Fibroblast of lung (primary cell): ENCODE data around the gene DDB1. TPM values are rescaled to one million over a fixed set of nuclear protein-coding genes. Genes with fewer than 3 reads are reported as not detected.

Experiments used
- DNase-seq, 2 donors: peaks; one replicate each; pipeline versions ENCODE4 v3.0.0 to v3.0.0-alpha.2; 2010; ENCODE audit warnings: low read depth in 2 of 2
- H2AFZ ChIP-seq: 2 replicates; pipeline ENCODE4 v1.5.1; 2012; ENCODE audit warnings: low read length, control low read depth, inconsistent platforms
- H3K27ac ChIP-seq: 2 replicates; pipeline ENCODE4 v1.5.1; 2011; ENCODE audit warnings: low read length, control low read depth; ENCODE audit not compliant: insufficient read depth
- H3K27me3 ChIP-seq: 2 replicates; pipeline ENCODE4 v1.5.1; 2011; ENCODE audit warnings: mild to moderate bottlenecking, low read length; ENCODE audit not compliant: control insufficient read depth, insufficient read depth
- H3K36me3 ChIP-seq: 2 replicates; pipeline ENCODE4 v1.5.1; 2011; ENCODE audit warnings: low read length; ENCODE audit not compliant: control insufficient read depth, insufficient read depth
- H3K4me1 ChIP-seq: 2 replicates; pipeline ENCODE4 v1.5.1; 2011; ENCODE audit warnings: low read length; ENCODE audit not compliant: control insufficient read depth, insufficient read depth; ENCODE audit errors: extremely low read depth
- H3K4me2 ChIP-seq: 2 replicates; pipeline ENCODE4 v1.5.1; 2011; ENCODE audit warnings: low read length, control low read depth; ENCODE audit not compliant: insufficient read depth; ENCODE audit errors: extremely low read depth
- H3K4me3 ChIP-seq, 4 experiments: fragments of 200-600 bp in 1 of 4; sonication (generic) in 1 of 4; replicated peaks in 1 of 4; 2 replicates each; pipeline ENCODE4 v1.5.1; 2011 to 2016; ENCODE audit warnings: low read length in 4 of 4, low read depth in 3 of 4, mild to moderate bottlenecking in 3 of 4, control low read depth in 2 of 4, inconsistent platforms in 1 of 4, mixed read lengths in 1 of 4; ENCODE audit not compliant: insufficient read depth in 1 of 4; ENCODE audit errors: control extremely low read depth in 1 of 4
- H3K79me2 ChIP-seq: 2 replicates; pipeline ENCODE4 v1.5.1; 2012; ENCODE audit warnings: mild to moderate bottlenecking, low read length, inconsistent platforms; ENCODE audit not compliant: control insufficient read depth, insufficient read depth
- H3K9ac ChIP-seq: 2 replicates; pipeline ENCODE4 v1.5.1; 2011; ENCODE audit warnings: mild to moderate bottlenecking, low read length, control low read depth; ENCODE audit not compliant: insufficient read depth
- H3K9me3 ChIP-seq: 2 replicates; pipeline ENCODE4 v1.5.1; 2012; ENCODE audit warnings: low read depth, low read length; ENCODE audit not compliant: control insufficient read depth, insufficient read depth
- H4K20me1 ChIP-seq: 2 replicates; pipeline ENCODE4 v1.5.1; 2011; ENCODE audit warnings: low read length; ENCODE audit not compliant: control insufficient read depth, insufficient read depth; ENCODE audit errors: extremely low read depth
- EZH2 ChIP-seq: IDR thresholded peaks from 2 replicates; pipeline ENCODE4 v1.5.1; 2012; ENCODE audit warnings: low read length, control low read depth, mild to moderate bottlenecking; ENCODE audit errors: missing control alignments
- polyA plus RNA-seq, 2 donors: library from polyadenylated mRNA; depleted of rRNA in 1 of 2; stranded (reverse) in 1 of 2; unstranded in 1 of 2; fragments of >200 nt; gene quantifications; 2 replicates each; pipeline ENCODE4 v1.2.1, GENCODE V29; 2011 to 2012; ENCODE audit warnings: missing spikeins in 1 of 2
- total RNA-seq: library from RNA; depleted of rRNA; stranded (reverse); fragments of >200 nt; gene quantifications from 2 replicates; pipeline ENCODE4 v1.2.1, GENCODE V29; 2014
- TF ChIP-seq, protein P1 (sequence below), 2 donors: IDR thresholded peaks in 1 of 2; conservative IDR thresholded peaks in 1 of 2; 1 replicate in 1 of 2; 2 replicates in 1 of 2; pipeline ENCODE4 v1.5.1; 2011 to 2012; ENCODE audit warnings: low read length in 2 of 2, control low read depth in 1 of 2, inconsistent platforms in 1 of 2, low read depth in 1 of 2, mild to moderate bottlenecking in 1 of 2

The DDB1 gene
- total and polyA plus RNA-seq, 2 donors (not counting 1 experiment from before 2014, with no cell fraction given) = 282 to 298 TPM

DNA sequence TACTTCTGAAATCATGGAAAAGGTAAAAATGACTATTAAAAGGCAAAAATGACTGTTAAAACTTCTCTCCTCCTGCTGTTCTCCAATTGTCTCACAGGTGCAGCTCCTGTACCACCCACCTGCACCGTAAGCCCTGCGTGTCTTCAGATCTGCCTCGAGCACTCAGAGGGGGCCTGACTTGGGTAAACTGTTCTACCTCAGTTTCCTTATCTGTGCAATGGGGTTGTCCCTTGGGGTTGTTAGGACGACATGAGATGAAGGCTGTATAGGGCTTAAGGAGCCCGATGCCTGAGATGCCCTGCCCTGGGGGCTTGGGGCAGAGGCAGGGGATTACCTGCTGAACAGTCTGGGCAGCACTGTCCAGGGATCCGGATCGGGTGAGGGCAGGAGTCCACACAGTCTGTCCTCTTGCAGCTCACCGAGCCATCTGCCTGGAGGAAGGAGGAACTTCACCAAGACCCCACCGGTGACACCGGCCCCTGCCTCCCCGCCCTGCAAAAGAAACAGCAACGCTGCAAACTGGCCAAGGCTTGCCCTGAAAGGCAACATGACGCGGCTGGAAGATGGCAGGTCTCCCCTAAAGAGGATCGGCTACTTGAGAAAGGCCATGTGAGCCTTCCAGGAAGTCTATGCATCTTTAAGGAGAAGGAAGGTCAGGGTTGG, 64.2 kb downstream of the DDB1 start:
- Histone ChIP-seq H3K27me3 (no peaks in the 10 kb centered on the region), H3K79me2 (no peaks in the 10 kb centered on the region), H3K9ac (no peak overlapping the region), H3K4me3 (no peak overlapping the region), H4K20me1 (no peaks in the 10 kb centered on the region), H3K27ac (no peak overlapping the region), H3K4me1 (no peaks in the 10 kb centered on the region), H3K9me3 (no peaks in the 10 kb centered on the region), H3K4me2 (no peak overlapping the region), H3K36me3 (no peaks in the 10 kb centered on the region), H2AFZ (no peak overlapping the region)
- TF ChIP-seq, protein P1, sequence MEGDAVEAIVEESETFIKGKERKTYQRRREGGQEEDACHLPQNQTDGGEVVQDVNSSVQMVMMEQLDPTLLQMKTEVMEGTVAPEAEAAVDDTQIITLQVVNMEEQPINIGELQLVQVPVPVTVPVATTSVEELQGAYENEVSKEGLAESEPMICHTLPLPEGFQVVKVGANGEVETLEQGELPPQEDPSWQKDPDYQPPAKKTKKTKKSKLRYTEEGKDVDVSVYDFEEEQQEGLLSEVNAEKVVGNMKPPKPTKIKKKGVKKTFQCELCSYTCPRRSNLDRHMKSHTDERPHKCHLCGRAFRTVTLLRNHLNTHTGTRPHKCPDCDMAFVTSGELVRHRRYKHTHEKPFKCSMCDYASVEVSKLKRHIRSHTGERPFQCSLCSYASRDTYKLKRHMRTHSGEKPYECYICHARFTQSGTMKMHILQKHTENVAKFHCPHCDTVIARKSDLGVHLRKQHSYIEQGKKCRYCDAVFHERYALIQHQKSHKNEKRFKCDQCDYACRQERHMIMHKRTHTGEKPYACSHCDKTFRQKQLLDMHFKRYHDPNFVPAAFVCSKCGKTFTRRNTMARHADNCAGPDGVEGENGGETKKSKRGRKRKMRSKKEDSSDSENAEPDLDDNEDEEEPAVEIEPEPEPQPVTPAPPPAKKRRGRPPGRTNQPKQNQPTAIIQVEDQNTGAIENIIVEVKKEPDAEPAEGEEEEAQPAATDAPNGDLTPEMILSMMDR (conservative IDR thresholded peaks at IDR 0.05 in 1 of 2, IDR thresholded peaks at IDR 0.05 in 1 of 2; ENCODE audit: low read depth in 1 of 2, low read length in 2 of 2) = no peak
- no peak for TF ChIP-seq EZH2
- DNase-seq = no peak

DNA sequence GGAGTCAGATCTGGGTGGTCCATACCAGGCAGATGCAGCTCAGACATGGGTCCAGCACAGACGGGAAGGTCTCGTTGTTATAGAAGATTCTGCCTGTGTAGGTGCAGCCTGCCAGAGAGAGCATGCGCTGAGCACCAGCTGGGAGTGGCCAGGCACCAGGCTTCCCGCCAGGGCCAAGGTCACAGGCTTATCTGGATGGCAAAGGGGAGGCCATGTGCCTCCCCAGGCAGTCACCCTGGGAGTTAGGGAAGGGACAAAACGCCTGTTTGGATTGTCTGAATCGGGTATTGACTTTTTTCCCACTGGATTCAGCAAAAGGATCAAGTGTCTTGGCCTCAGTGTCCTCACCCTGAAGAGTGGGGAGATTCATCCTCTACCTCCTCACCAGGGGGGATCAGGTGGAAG, 65.5 kb downstream of the DDB1 start:
- no peaks in the 10 kb centered on the region for H3K36me3 ChIP-seq
- no peak overlapping the region for H3K9ac ChIP-seq
- H3K27me3 ChIP-seq = no peaks in the 10 kb centered on the region
- H3K4me3 ChIP-seq = no peak overlapping the region
- no peaks in the 10 kb centered on the region for H3K4me1 ChIP-seq
- TF ChIP-seq, protein P1 (conservative IDR thresholded peaks at IDR 0.05 in 1 of 2, IDR thresholded peaks at IDR 0.05 in 1 of 2; ENCODE audit: low read depth in 1 of 2, low read length in 2 of 2) = no peak
- TF ChIP-seq EZH2 = no peak
- H3K4me2 ChIP-seq = no peak overlapping the region
- no peaks in the 10 kb centered on the region for H4K20me1 ChIP-seq
- H3K9me3 ChIP-seq = no peaks in the 10 kb centered on the region
- no peak overlapping the region for H2AFZ ChIP-seq
- no peak overlapping the region for H3K27ac ChIP-seq
- no peaks in the 10 kb centered on the region for H3K79me2 ChIP-seq
- no peak for DNase-seq

DNA sequence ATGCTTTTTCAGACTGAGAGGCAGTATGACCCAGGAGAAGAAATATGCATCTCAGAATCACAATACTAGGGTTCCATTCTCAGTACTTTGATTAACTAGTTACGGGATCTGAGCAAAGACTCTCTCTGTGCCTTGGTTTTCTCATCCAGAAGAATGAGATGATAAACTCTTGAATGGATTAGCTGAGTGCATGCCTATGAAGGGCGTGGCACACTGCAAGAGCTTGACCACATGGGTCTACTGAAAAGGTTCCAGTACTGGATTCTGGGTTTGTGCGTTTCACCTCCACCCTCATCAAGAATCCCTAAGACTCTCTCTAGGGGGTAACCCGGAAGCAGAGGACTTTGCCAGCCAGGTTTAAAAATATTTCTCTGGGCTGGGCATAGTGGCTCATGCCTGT, 66.3 kb downstream of the DDB1 start:
- H3K9me3 ChIP-seq = no peaks in the 10 kb centered on the region
- H4K20me1 ChIP-seq = no peaks in the 10 kb centered on the region
- peak in 1 of 2 donors; percentile 37 for DNase-seq
- H3K4me2 ChIP-seq = no peak overlapping the region
- H3K27ac ChIP-seq = no peak overlapping the region
- H2AFZ ChIP-seq = no peak overlapping the region
- H3K79me2 ChIP-seq = no peaks in the 10 kb centered on the region
- H3K9ac ChIP-seq = no peak overlapping the region
- H3K27me3 ChIP-seq = no peaks in the 10 kb centered on the region
- no peaks in the 10 kb centered on the region for H3K4me1 ChIP-seq
- H3K4me3 ChIP-seq = no peak overlapping the region
- TF ChIP-seq, protein P1 (conservative IDR thresholded peaks at IDR 0.05 in 1 of 2, IDR thresholded peaks at IDR 0.05 in 1 of 2; ENCODE audit: low read depth in 1 of 2, low read length in 2 of 2) = no peak
- TF ChIP-seq EZH2 = no peak
- H3K36me3 ChIP-seq = no peaks in the 10 kb centered on the region
